Stimulated activated CD4-positive, alpha-beta T cell treated with anti-CD3 and anti-CD28 coated beads, TNF-alpha, amount 100 ng/mL, for 24 hours (primary cell): Measurements from ENCODE around the gene TBC1D2B.
"Not testable (repeated sequence)": the region's sequence is repeated elsewhere in the genome, so short reads cannot be mapped to it uniquely, and the experiment has no call there.

ENCODE experiments used
- DNase-seq, 3 experiments: peaks; one replicate each; pipeline ENCODE4 v3.0.0-alpha.2; 2020; ENCODE audit warnings: low read depth in 3 of 3

Gene TBC1D2B

GRCh38 chr15:77988347-77989295 lies 88.9 kb downstream of the TBC1D2B start:
- DNase-seq, result no peak

- not testable (repeated sequence) for DNase-seq
Observed at GRCh38 chr15:77987765-77988136, 89.8 kb downstream of the TBC1D2B start.

GRCh38 chr15:77986891-77987764 lies 90.4 kb downstream of the TBC1D2B start:
- DNase-seq, result no peak

GRCh38 chr15:77985931-77986480 lies 91.5 kb downstream of the TBC1D2B start:
- DNase-seq, result no peak

- no peak for DNase-seq
Observed at GRCh38 chr15:77985031-77985930, 92.2 kb downstream of the TBC1D2B start.

DNA sequence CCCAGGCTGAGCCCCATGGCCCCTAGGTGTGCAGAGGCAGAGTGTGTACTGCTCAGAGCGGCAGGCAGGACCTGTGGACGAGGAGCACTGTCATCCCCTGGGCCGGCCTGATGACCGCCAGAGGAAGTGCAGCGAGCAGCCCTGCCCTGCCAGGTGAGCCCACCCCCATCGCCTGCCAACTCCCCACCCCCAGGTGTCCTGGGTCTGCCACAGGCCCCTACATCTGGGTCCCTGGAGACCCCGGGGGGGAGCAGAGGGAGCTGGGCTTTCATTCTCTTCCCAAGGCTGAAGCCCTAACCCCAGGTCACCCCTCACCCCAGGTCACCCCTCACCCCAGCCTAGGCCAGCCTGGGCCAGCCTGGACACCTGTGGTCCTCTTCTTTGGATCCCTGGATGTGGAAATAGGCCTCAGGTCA lies 93.1 kb downstream of the TBC1D2B start:
- DNase-seq, result no peak

DNA sequence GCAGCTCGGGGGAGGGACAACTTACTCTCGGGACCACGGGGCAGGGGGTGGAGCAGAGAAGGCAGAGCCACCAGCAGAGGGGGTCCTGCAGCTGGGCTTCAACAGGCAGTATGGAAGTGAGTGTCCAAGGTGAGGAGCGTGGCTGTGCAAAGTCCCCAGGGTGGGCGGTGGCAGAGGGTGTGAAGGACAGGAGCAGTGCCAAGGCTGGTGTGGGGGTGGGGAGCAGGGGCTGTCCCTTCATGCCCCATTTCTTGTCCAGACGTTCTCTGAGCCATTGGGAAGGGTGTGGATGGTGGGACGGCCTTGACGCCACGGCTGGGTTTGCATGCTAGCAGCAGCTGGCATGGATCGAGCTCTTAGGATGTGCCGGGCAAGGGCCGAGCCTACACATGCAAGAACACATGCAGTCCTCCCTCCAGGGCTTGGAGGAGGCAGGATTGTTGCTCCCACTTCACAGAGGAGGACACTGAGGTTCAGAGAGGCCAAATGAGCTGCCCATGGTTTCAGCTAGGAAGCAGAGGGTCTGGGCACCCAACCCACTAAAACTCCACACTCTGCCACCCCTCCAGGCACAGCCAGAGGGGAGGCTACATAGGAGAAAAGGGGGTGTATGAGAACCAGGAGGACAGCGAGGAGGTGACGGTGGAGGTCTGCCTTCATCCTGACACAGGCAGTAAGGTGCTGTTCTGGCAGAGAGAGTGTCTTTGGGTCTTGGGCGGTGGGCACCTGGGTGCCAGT lies 93.6 kb downstream of the TBC1D2B start:
- DNase-seq, result no peak

DNA sequence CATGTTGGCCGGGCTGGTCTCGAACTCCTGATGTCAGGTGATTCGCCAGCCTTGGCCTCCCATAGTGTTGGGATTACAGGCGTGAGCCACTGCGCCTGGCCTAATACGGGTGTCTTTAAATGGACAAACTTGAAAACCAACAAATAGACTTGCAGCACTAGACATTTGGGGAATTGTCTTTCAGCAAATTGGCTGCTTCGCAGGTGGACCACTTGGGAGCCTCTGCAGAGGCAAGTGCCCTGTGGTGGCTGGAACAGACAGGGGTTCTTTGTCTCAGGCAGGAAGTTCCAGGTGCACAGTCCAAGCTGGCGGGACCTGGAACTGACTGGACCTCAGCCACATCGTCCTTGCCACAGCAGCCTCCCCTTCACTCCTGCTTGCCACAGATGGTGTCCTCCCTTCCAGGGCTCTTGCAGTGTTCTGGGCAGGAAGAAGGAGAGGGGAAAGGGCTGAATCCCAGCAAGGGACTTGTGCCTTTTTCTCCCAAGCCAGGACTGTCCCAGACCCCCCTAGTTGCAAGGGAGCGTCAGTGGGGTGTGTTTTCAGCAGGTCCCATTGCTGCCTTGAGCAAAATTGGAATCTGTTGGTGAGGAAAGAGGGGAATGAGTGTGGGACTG lies 94.3 kb downstream of the TBC1D2B start:
- DNase-seq, result no peak

DNA sequence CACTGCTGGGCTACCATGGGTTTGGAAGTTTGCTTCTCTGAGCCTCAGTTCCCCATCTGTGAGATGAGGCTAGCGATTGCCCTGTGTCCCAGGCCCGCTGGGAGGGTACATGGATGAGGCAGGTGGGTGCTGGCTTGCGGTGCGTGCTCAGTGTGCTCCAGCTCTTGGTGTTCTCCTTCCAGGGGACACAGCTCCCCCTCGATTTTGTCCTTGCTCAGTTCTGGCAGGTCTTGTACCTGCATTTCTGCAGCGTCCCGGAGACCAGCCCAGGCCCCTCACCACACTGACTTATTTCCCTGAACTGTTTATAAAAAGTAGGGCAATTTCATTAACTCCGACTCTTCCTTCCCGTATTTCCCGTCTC lies 95.4 kb downstream of the TBC1D2B start:
- no peak for DNase-seq

DNA sequence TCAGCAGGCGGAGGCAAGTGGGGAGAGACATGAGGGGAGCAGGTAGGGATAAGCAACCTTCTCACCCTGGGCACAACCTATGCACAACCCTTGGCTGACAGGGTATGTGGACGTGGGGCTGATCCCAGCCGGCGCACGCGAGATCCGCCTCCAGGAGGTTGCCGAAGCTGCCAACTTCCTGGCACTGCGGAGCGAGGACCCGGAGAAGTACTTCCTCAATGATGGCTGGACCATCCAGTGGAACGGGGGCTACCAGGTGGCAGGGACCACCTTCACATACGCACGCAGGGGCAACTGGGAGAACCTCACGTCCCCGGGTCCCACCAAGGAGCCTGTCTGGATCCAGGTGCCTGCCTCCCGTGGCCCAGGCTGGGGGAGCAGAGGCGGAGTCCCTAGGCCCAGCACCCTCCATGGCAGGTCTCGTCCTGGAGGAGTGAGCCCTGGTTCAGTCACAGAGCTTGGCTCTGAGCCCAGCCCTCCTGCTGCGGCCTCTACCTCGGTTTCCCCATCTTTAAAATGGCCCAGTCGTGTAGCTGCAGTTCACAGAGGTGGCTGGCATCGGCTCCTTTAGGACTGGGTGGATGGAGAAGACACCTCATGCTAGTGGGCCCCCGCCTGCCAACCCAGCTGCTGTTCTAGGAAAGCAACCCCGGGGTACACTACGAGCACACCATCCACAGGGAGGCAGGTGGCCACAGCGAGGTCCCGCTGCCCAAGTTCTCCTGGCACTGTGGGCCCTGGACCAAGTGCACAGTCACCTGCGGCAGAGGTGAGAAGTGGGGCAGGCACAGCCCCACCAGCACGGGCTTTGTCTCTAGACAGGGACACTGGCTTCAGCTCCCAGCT lies 96.0 kb downstream of the TBC1D2B start:
- no peak for DNase-seq

GRCh38 chr15:77980674-77981073 lies 96.8 kb downstream of the TBC1D2B start:
- DNase-seq, result not testable (repeated sequence)

- DNase-seq, result no peak
Observed at GRCh38 chr15:77980098-77980497, 97.4 kb downstream of the TBC1D2B start.

DNA sequence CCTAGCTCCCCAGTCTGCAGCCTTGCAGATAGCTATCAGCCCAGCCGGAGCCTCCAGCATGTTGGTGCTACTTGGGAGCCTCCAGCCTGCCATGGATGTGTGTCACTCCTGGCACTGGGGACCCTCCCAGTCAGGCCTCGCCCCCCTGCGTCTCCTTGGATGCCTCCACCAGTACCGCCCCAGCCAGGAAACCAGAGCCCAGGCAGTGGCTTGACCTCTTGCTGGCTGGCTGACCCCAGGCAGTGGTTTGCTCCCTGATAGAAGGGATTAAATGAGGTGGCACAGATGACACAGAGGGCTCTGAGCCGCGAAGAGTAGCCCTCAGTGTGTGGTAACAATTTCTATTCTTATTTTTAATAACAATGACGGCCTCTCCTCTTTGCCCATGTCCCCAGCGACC lies 98.4 kb downstream of the TBC1D2B start:
- not testable (repeated sequence) for DNase-seq

- not testable (repeated sequence) for DNase-seq
Observed at GRCh38 chr15:77978759-77979145, 98.8 kb downstream of the TBC1D2B start.

- not testable (repeated sequence) for DNase-seq
Observed at GRCh38 chr15:77977903-77978758, 99.4 kb downstream of the TBC1D2B start.

DNA sequence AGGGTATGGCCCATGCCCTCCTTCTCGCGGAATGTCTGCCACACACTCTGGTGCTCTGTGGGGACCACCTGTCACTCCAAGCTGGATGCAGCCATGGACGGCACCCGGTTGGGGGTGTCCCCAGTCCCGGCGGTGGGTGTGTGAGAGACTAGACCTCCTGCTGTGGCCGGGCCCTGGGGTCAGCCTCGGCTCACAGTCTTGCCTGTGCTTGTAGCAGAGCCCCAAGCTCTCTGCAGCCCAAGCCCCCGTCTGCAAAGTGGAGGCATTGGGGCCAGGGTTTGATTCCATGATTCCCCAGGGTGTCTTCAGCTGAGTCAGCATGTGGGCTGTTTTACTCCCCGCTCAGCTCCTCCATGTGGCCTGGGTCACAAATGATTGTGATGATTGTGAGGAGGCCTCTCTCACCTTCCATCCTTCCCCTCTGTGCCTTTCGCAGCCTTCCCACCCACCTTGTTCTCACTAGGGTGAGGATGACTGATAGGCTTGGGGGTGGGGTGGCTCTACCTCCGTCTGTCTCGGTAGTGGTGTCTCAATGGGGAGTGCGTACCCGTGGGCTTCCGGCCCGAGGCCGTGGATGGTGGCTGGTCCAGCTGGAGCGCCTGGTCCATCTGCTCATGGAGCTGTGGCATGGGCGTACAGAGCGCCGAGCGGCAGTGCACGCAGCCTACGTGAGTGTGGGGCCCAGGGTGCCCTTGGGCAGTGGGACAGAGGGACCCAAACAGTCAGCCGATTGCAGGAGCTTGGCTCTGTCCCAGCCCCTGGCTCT lies 100.6 kb downstream of the TBC1D2B start:
- not testable (repeated sequence) for DNase-seq

DNA sequence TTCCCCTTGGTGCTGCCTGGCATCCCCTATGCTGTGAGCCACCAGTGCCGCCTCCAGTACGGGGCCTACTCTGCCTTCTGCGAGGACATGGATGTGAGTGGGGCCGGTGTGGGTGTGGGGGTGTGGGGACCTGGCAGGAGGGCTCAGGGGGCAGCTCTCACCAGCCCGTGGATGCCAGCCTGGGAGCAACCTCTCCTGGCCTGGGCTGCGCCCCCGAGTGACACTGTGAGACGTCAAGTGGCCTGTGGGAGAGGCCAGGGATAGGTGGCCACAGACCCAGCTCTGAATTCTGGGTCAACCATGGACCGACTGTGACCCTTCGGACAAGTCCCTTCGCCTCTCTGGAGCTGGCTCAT lies 101.4 kb downstream of the TBC1D2B start:
- DNase-seq, result not testable (repeated sequence)
